Stomach (tissue), 4 donors: ENCODE results near the gene PADI6.

Source experiments
- CTCF ChIP-seq, 7 experiments: fragments of 450-650 bp in 4 of 7; fragments of 200-600 bp in 3 of 7; sonication (generic) in 3 of 7; IDR thresholded peaks; one replicate each; pipeline ENCODE4 v1.5.1; 2016 to 2019; ENCODE audit warnings: antibody characterized with exemption in 7 of 7, control low read depth in 2 of 7, mild to moderate bottlenecking in 1 of 7
- POLR2A ChIP-seq, 4 donors: fragments of 450-650 bp; IDR thresholded peaks; one replicate each; pipeline ENCODE4 v1.6.1; 2016; ENCODE audit warnings: antibody characterized with exemption in 4 of 4, control low read depth in 2 of 4, mild to moderate bottlenecking in 1 of 4, moderate library complexity in 1 of 4

GRCh38 chr1:17356387-17357026, 15.5 kb upstream of the PADI6 start:
- TF ChIP-seq POLR2A (IDR thresholded peaks at IDR 0.05) (no peak), CTCF (IDR thresholded peaks at IDR 0.05) (no peak)
